Calu3 (cell line): ENCODE data around the gene CDKAL1. TPM values are rescaled to one million over a fixed set of nuclear protein-coding genes. Genes with fewer than 3 reads are reported as not detected.

Experiments used
- BruUV-seq: library from RNA; stranded (reverse); fragments of 400-500 nt; replicated peaks from 2 replicates; lab custom pipeline; 2021; lab: Mats Ljungman, UMichigan
- CTCF ChIA-PET: fragments of 300-600 bp; sonication (Branson Sonifier 250); formaldehyde crosslinking; loops from one replicate; lab custom pipeline; 2022; ENCODE audit warnings: antibody characterized with exemption; lab: Charles Lee
- DNase-seq: peaks from one replicate; pipeline ENCODE4 v3.0.0; 2022
- H3K27ac Mint-ChIP-seq: one replicate; pipeline ENCODE4 v1.8.0; 2022; ENCODE audit warnings: mixed read lengths; ENCODE audit not compliant: unreplicated experiment
- H3K27me3 Mint-ChIP-seq: one replicate; pipeline ENCODE4 v1.8.0; 2022; ENCODE audit warnings: mixed read lengths; ENCODE audit not compliant: unreplicated experiment
- H3K36me3 Mint-ChIP-seq: one replicate; pipeline ENCODE4 v1.8.0; 2022; ENCODE audit warnings: mild to moderate bottlenecking, moderate library complexity, mixed read lengths; ENCODE audit not compliant: insufficient read depth, unreplicated experiment
- H3K4me1 Mint-ChIP-seq: one replicate; pipeline ENCODE4 v1.8.0; 2022; ENCODE audit warnings: mild to moderate bottlenecking, low read depth, mixed read lengths; ENCODE audit not compliant: unreplicated experiment
- H3K4me3 Mint-ChIP-seq: one replicate; pipeline ENCODE4 v1.8.0; 2022; ENCODE audit warnings: mild to moderate bottlenecking, low read depth, moderate library complexity, mixed read lengths; ENCODE audit not compliant: unreplicated experiment
- H3K9me3 Mint-ChIP-seq: one replicate; pipeline ENCODE4 v1.8.0; 2022; ENCODE audit warnings: low read depth, mixed read lengths; ENCODE audit not compliant: unreplicated experiment
- intact Hi-C: fragments of 100-400 bp; cut with micrococcal nuclease; formaldehyde crosslinking; loops from one replicate; pipeline ENCODE4 v1.10.0; 2022; ENCODE audit not compliant: unreplicated experiment
- total RNA-seq: library from RNA; stranded (reverse); gene quantifications from 2 replicates; pipeline ENCODE4 v1.2.3, GENCODE V29; 2022
- TF ChIP-seq, protein P1 (sequence below): fragments of 200-600 bp; IDR thresholded peaks from one replicate; pipeline ENCODE4 v1.8.0; 2022; ENCODE audit warnings: antibody characterized with exemption; ENCODE audit not compliant: unreplicated experiment

Gene CDKAL1
- total RNA-seq, 1 experiment from 2014 or later: 39.6 TPM

DNA sequence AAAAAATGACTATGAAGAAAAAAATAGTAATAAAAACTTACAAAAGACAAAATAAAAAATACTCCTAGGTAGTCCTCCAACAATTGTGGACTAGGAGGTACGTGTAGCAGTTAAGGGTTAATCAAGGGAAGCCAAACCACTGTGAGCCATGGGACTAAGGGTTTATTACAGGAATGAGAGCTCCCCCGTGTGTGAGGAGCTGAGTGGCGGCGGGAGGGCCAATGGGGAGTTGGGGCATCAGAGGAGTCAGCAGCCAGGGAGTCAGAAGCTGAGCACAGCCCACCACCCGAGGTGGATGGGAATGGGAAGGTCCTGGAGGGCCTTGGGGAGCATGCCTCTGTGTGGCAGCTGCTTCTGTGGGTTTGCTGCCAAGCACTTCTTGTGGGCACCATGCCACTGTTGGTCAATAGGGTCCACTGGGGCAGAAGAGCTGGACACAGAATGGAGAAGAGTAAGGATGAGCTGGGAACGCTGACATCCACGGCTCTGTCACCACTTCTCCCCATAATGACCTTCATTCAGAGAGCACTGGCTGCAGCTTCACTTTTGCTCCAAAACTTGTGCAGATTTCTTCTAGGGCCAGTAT is 373.3 kb downstream of the CDKAL1 start:
- Mint-ChIP-seq H3K27me3 (no peaks in the 10 kb centered on the region), H3K9me3 (no peaks in the 10 kb centered on the region), H3K27ac (no peak overlapping the region), H3K4me1 (no peaks in the 10 kb centered on the region), H3K36me3 (no peaks in the 10 kb centered on the region), H3K4me3 (no peak overlapping the region)
- intact Hi-C loops: no loop called here
- TF ChIP-seq, protein P1, sequence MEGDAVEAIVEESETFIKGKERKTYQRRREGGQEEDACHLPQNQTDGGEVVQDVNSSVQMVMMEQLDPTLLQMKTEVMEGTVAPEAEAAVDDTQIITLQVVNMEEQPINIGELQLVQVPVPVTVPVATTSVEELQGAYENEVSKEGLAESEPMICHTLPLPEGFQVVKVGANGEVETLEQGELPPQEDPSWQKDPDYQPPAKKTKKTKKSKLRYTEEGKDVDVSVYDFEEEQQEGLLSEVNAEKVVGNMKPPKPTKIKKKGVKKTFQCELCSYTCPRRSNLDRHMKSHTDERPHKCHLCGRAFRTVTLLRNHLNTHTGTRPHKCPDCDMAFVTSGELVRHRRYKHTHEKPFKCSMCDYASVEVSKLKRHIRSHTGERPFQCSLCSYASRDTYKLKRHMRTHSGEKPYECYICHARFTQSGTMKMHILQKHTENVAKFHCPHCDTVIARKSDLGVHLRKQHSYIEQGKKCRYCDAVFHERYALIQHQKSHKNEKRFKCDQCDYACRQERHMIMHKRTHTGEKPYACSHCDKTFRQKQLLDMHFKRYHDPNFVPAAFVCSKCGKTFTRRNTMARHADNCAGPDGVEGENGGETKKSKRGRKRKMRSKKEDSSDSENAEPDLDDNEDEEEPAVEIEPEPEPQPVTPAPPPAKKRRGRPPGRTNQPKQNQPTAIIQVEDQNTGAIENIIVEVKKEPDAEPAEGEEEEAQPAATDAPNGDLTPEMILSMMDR: no peak
- no peak for DNase-seq
- CTCF ChIA-PET: interaction anchor here (0.6 kb wide), 1 partner anchor 296 kb away, joined by 9 read pairs; no protein-coding TSS in a partner anchor
- BruUV-seq: no TSS peak

DNA sequence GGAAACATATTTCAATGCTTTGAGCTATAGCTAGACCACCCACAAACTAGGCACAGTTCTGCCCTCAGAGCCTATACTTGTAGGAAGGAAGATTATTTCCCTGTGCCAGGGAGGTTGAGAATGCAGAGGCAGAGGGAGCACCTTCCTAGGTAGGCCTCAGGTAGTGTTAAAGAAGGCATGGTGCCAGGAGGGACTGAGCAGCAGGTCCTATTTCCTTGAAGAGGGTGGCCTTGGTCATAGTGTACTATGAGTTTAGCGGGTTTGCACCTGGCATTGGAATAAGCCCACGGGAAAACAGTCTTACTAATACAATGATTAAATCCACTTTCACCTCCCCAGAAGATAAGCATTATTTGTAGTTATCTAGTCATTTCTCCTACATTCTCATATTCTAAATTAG is 375.4 kb downstream of the CDKAL1 start:
- CTCF ChIA-PET: no interaction called here
- Mint-ChIP-seq H3K27me3 (no peaks in the 10 kb centered on the region), H3K27ac (no peak overlapping the region), H3K4me1 (no peaks in the 10 kb centered on the region), H3K9me3 (no peaks in the 10 kb centered on the region), H3K4me3 (no peak overlapping the region), H3K36me3 (no peaks in the 10 kb centered on the region)
- BruUV-seq: no TSS peak
- TF ChIP-seq, protein P1: no peak
- intact Hi-C loops: no loop called here
- no peak for DNase-seq

DNA sequence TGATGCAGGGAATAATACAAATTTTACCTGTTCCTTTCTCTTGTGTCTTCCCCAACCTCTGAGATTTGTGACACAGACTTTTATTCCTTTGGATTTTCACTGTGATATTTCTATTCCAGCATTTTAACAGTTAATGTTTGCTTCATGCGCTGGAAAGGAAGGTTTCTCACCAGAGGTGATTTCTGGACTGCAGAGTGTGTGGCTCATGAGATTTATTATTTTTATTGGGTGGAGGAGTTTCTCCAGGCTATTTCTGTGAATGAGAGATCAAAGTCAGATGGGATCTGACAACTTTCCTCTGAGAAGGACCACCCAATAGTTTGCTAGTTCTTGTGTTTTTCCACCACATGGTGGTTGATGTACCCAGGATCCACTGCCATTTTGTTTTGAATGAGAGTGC is 377.5 kb downstream of the CDKAL1 start:
- Mint-ChIP-seq H3K4me3 (no peak overlapping the region), H3K27me3 (no peaks in the 10 kb centered on the region), H3K36me3 (no peaks in the 10 kb centered on the region), H3K4me1 (no peaks in the 10 kb centered on the region), H3K9me3 (no peaks in the 10 kb centered on the region), H3K27ac (no peak overlapping the region)
- BruUV-seq: no TSS peak
- intact Hi-C loops: no loop called here
- no peak for DNase-seq
- TF ChIP-seq, protein P1: no peak
- CTCF ChIA-PET: no interaction called here

DNA sequence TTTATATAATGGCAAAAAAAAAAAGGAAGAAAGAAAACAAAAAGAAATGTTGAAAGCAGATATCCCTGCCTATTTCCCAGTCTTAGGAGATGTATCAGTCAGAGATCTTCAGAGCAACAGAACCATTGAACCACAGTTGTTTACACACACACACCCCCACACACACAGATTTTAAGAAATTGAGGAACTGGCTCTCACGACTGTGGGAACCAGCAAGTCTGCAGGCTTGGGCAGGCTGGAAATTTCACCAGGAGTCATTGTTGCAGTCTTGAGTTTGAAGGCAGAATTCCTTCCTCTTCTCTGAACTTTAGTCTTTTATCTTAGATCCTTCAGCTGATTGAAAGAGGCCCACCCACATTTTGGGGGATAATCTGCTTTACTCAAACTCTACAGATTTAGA is 380.9 kb downstream of the CDKAL1 start:
- H3K27ac Mint-ChIP-seq: no peak overlapping the region
- no peak overlapping the region for H3K4me3 Mint-ChIP-seq
- DNase-seq: no peak
- BruUV-seq: no TSS peak
- no peaks in the 10 kb centered on the region for H3K4me1 Mint-ChIP-seq
- TF ChIP-seq, protein P1: no peak
- no peaks in the 10 kb centered on the region for H3K36me3 Mint-ChIP-seq
- CTCF ChIA-PET: interaction anchor here (0.5 to 0.7 kb wide), 2 partner anchors 55 to 1583 kb away, joined by 3 read pairs; no protein-coding TSS in a partner anchor
- no peaks in the 10 kb centered on the region for H3K27me3 Mint-ChIP-seq
- intact Hi-C loops: no loop called here
- no peaks in the 10 kb centered on the region for H3K9me3 Mint-ChIP-seq
